HG03097 (cell line): ENCODE results near the gene RAD1.

Source experiments
- ATAC-seq: cut with Tn5 transposase; IDR thresholded peaks from one replicate; pipeline ENCODE4 v1.9.1; 2021; ENCODE audit not compliant: unreplicated experiment, low FRiP score

RAD1 gene

DNA sequence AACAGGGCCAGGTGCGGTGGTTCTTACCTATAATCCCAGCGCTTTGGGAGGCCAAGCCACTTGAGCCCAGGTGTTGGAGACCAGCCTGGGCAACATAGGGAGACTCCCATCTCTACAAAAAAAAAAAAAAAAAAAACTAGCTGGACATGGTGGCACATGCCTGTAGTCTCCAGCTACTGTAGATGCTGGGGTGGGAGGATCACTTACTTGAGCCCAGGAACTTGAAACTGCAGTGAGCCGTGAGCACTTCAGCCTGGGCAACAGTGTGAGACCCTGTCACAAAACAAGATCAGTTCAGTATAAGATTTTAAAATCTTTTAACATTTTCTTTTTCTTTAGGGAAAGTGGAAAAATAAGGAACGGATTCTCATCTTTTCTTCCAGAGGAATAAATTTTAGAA, 2.7 kb upstream of the RAD1 start:
- ATAC-seq, result no peak

DNA sequence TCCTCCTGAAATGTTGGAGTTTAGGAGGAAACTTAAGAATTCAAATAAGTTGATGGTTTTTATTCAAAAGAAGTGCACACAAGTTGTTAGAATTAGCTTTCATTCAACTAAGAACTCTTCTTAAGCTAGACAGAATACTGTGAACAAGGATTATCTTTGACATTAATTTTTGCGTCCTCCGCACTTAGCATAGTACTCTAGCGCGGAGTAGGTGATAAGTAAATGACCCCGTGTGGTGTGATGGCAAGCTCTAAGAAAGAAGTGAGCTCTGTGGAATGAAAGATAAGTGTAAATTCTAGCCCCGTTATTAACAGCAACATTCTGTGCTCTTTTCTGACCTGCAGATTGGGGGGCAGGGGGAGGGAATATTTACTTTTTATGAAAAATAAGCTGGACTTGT, 1.2 kb upstream of the RAD1 start:
- no peak for ATAC-seq

DNA sequence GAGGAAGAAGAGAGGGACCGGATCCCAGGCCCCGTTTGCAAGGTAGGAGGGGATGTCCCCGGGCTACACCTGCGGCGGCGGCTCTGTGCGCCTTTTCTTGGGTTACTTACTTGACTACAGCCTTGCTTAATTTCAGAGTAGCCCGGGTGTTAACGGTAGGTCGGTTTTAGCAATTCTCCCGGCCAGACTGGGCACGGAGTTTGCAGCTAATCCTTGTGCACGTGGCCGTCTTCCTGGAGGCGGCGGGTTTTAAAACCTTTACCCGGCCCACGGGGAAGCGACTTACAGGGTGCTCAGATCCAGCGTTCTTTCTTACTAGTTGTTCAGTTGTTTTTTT, 520 bp upstream of the RAD1 start:
- peak; percentile 7 for ATAC-seq

DNA sequence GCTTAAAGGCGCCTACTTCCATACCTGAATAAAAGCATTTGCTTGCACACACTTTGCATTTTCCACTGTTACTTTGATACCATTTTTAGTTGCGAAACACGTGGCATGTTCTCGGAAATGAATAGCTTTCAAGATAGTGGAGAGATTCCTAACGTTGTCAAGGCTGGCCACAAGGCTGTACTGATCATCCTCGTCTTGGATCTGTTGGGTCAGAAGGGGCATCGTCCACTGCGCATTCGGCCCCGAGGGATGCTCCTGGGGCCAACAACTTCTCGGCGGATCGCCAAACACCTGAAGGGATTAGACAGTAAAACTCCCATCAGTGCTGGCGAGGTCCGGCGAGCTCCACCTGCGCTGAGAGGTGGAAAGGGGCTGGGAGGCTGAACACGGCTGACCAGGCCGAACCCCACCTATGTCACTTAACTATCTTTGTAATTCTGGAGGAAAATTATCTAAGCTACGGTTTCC, 599 bp downstream of the RAD1 start:
- peak; percentile 15 for ATAC-seq

DNA sequence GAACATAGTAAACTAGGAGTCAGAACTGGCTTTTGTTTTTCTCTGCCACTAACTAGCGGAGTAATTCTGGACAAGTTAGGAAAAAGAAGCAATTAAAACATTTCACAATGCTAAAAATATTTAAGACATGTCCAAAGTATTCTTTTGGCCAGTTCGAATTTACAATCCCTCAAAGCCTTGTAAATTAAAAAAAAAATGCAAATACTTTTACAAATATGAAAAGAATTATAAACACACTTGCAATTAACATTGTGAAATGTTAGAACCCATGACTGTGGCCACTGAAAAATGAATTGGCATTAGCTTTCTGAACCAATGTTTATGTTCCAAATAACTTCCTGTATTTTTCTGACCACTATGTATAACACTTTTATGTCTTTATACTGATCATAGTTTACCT, 2.2 kb downstream of the RAD1 start:
- ATAC-seq, result no peak

GRCh38 chr5:34905564-34905963, 9.7 kb downstream of the RAD1 start:
- ATAC-seq, result no peak

DNA sequence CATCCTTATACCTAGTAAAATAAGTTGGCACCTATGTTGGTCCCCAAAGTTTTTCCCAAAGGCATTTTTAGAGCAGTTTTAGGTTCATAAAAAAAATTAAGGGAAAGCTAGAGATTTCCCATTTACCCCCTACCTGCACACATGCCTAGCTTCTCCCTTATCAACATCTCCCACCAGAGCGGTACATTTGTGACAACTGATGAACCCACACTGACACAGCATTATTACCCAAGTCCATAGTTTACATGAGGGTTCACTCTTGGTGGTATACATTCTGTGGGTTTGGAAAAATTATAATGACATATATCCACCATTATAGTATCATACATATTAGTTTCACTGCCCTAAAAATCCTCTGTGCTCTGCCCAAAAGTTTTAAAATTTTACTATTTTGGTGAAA, 12.0 kb downstream of the RAD1 start:
- no peak for ATAC-seq

GRCh38 chr5:34900652-34901051, 14.7 kb downstream of the RAD1 start:
- ATAC-seq, result no peak

DNA sequence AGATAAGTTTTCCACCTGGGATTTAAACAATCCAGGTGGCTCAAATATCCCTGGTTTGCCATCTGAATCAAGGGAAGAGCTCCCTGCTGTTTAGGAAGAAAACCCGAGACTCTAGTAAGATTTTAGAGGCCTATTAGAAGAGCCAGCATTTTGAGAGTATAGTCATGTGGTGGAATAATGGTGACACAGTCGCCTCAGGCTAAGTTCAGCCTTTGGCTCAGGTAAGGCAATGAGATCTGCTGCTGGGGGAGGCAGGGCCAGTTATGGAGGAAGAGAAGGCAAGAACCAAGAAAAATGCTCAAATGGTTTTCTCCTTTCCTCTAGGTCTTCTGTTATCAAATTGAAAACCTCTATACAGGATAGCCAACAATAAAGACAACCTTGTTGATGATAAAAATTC, 16.2 kb downstream of the RAD1 start:
- no peak for ATAC-seq

- peak; percentile 75 for ATAC-seq
These were observed 16.9 kb downstream of the RAD1 start for GRCh38 chr5:34898258-34898895.

DNA sequence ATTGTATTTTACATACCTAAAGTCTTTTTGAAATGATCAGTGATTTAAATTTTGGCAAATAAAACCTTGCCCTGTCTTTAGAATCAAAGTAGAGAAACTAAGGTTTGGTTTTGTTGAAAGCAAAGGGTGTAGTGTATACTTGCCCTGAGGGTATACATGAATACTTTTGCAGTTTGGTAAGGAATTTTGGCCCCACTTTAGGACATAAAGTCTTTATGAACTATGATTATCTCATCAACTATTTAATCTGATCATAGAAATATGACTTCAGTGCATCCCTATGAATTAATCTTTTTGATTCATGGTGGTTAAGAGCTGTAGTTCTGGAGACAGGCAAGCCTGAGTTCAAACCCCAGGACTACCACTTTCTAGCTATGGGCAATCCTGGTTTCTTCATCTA, 17.7 kb downstream of the RAD1 start:
- ATAC-seq, result no peak

DNA sequence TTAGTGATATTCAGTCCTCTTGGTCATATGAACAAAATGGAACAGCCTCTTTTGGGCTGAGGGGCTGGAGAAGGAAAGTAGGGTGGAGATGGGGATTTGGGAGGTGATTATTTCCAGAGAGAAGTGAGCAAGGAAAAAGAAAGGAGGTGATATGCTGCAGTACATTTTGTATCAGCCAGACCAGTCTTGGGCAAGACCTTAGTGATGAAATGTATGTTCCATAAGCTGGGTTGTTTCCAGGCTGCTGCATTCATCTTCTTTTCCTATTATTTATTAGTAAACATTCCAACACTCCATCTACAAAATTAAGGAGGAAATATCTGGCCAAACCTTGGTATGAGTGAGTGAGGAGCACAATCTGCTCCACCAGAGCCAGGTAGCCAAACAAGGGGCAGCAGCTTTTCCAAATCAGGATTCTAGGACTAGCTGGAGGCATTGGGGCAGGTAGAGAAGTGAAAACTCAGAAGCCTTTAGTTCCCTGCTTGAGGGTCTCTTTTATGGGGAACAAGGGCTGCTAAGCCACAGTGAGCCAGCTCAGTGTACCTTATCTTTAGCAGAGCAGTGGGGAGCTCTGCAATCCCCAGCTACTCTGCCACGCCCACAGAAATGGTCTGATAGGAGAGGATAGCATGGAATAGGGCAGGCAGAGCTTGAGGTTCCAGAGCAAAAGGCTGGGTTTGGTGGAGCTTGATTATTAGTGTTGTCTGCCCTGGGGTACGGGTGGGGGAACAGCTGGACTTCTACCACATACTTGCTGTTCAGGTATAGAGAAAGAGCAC, 19.5 kb downstream of the RAD1 start:
- ATAC-seq, result no peak

DNA sequence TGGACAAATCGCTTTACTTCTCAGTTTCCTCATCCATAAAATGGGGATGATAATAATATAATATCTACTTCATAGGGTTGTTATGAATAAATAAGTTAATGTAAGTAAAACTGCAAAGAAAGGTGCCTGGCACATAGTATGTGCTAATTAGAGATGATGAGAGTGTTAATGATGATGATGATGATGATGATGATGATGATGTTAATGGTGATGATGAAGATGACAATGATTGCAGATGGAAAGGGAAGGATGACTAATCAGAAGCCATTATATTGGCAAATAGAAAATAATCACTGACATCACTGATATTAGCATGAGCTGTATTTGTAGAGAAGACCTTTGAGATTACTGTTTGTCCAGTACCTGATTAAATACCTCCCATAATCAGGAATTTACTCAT, 20.6 kb downstream of the RAD1 start:
- ATAC-seq, result no peak

DNA sequence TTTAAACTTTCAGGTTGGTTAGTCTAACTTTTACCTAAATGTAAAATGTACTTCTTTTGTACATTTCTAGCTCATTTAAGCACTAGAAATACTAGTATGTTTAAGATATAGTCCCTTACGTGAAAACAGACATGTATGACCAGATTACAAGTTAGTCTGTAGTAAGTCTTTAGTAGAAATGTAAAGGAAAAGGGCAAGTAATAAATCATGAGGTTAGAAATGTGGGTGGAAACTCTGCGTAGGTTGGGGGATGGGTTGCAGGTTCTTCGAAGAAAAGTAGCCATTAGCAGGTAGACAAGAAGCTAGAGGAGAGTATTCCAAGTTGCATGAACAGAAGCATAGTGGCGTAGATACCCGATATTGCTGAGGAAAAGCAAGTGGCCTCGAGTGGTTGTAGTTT, 22.9 kb downstream of the RAD1 start:
- no peak for ATAC-seq

- no peak for ATAC-seq
These were observed 23.3 kb downstream of the RAD1 start for GRCh38 chr5:34891981-34892380.

DNA sequence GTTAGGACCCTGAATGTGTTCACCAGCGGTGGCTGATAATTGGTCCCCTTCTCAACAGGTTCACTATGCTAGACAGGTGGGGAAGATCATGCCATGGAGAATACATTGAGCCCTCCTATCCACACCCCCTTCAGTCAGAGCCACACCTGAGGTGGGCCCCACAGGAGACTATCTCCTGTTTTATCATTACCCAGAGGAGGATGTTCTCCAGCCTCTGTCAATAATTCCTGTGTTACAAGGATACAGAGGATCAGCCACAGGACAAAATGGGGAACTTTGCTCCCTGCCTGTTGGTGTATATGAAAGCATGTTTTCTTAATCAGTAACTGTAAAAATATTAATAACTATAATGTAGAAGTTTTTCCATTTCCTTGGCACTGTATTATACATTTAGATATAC, 25.9 kb downstream of the RAD1 start:
- no peak for ATAC-seq

DNA sequence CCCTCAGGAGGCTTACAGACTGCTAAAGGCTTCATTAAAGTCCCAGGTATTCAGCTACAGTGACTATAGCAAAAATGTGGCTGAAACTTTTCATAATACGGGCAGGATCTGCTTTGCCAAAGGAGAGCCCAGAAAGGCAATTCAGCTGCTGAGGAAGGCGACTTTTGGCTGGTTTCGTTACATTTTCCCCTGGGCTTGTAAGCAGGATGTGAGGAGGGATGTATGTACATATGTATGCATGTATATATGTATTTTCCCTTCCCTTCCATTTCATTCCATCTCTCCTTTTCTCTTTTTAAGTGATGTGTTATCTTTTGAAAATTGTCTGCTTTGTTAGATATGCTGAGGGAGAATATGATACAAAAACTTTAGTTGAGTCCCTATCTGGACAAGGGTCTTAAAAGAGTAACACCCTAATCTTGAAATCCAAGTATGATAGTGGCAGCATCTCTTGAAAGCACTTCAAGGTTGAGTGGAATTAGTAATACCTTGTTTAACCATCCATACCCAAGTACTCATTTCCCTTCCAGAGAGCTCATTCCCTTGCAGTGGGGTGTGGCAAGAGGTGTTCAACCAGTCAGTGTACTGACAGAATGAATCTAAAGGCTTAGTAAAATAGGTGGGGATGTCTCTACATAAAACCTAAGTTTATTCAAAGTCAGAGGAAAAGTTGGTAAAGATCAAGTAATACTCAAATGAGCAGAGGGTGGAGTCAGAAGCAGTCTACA, 28.7 kb downstream of the RAD1 start:
- no peak for ATAC-seq

- ATAC-seq, result no peak
These were observed 34.1 kb downstream of the RAD1 start for GRCh38 chr5:34881246-34881645.

- no peak for ATAC-seq
These were observed 39.0 kb downstream of the RAD1 start for GRCh38 chr5:34876275-34876674.

- no peak for ATAC-seq
These were observed 44.9 kb downstream of the RAD1 start for GRCh38 chr5:34870382-34870781.

DNA sequence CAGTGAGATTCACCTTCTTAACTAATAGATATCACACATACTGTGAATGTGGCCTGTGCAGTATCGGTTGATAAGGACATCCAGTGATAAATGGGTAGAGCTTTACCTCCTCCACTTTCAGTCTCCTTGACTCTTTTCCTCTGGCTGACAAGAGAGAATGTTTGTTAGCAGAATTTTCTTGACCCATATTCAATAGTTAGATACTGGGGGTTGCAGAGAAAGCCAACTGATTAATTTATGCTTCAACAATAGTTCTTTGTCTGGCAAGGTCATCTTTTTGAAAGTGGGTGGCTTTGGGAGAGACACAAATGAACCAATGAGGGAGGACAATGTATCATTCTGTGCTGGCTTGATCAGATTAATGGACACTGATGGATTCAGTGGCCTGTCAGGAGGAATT, 46.0 kb downstream of the RAD1 start:
- no peak for ATAC-seq

- ATAC-seq, result no peak
These were observed 46.5 kb downstream of the RAD1 start for GRCh38 chr5:34868791-34869190.
